GM23338 (cell line): ENCODE measurements around the gene MYT1. TPM values are rescaled to one million over a fixed set of nuclear protein-coding genes. Genes with fewer than 3 reads are reported as not detected.

Source experiments
- ATAC-seq: fragments of 200-7000 bp; cut with Tn5 transposase; 3 replicates; pipeline ENCODE4 v1.9.1; 2020
- DNase-seq: peaks from one replicate; pipeline ENCODE4 v3.0.0-alpha.2; 2015; ENCODE audit warnings: low spot score
- H2AFZ ChIP-seq: fragments of 200-600 bp; sonication (generic); 2 replicates; pipeline ENCODE4 v1.8.0; 2016; ENCODE audit warnings: antibody characterized with exemption, mild to moderate bottlenecking, moderate library complexity
- H3F3A ChIP-seq: fragments of 200-600 bp; sonication (generic); replicated peaks from 2 replicates; pipeline ENCODE4 v1.8.0; 2017; ENCODE audit warnings: antibody characterized with exemption, mixed run types, low read depth
- H3K27ac ChIP-seq: fragments of 200-600 bp; sonication (generic); 2 replicates; pipeline ENCODE4 v1.6.1; 2016; ENCODE audit warnings: low read depth
- H3K27me3 ChIP-seq: fragments of 200-600 bp; sonication (generic); 2 replicates; pipeline ENCODE4 v1.8.0; 2016; ENCODE audit warnings: mild to moderate bottlenecking, mixed run types, moderate library complexity; ENCODE audit not compliant: insufficient read depth
- H3K36me3 ChIP-seq: fragments of 200-600 bp; sonication (generic); 2 replicates; pipeline ENCODE4 v1.8.0; 2016; ENCODE audit warnings: mild to moderate bottlenecking; ENCODE audit not compliant: insufficient read depth
- H3K4me1 ChIP-seq: fragments of 200-600 bp; sonication (generic); 2 replicates; pipeline ENCODE4 v1.8.0; 2016; ENCODE audit warnings: mild to moderate bottlenecking, moderate library complexity; ENCODE audit not compliant: insufficient read depth
- H3K4me2 ChIP-seq: fragments of 200-600 bp; sonication (generic); 2 replicates; pipeline ENCODE4 v1.7.1; 2017; ENCODE audit warnings: mixed run types
- H3K4me3 ChIP-seq: fragments of 200-600 bp; sonication (generic); 2 replicates; pipeline ENCODE4 v1.6.1; 2016; ENCODE audit warnings: mixed run types
- H3K79me2 ChIP-seq: fragments of 200-600 bp; sonication (generic); replicated peaks from 2 replicates; pipeline ENCODE4 v1.8.0; 2017; ENCODE audit warnings: mild to moderate bottlenecking; ENCODE audit not compliant: insufficient read depth
- H3K9me2 ChIP-seq: fragments of 200-600 bp; sonication (generic); 2 replicates; pipeline ENCODE4 v1.8.0; 2017; ENCODE audit not compliant: insufficient read depth
- H4K20me1 ChIP-seq: fragments of 200-600 bp; sonication (generic); replicated peaks from 2 replicates; pipeline ENCODE4 v1.8.0; 2017; ENCODE audit warnings: mild to moderate bottlenecking; ENCODE audit not compliant: insufficient read depth
- H3K27ac Mint-ChIP-seq: 2 replicates; pipeline ENCODE4 v1.8.0; 2020; ENCODE audit warnings: inconsistent platforms, mild to moderate bottlenecking, moderate library complexity, mixed read lengths
- H3K27me3 Mint-ChIP-seq: 3 replicates; pipeline ENCODE4 v1.8.0; 2022; ENCODE audit warnings: low read depth, mild to moderate bottlenecking, moderate library complexity, mixed read lengths, inconsistent platforms; ENCODE audit not compliant: insufficient read depth, poor library complexity
- H3K36me3 Mint-ChIP-seq: 3 replicates; pipeline ENCODE4 v1.8.0; 2021; ENCODE audit warnings: low read depth, mild to moderate bottlenecking, inconsistent platforms, moderate library complexity, mixed read lengths
- H3K4me1 Mint-ChIP-seq: 3 replicates; pipeline ENCODE4 v1.8.0; 2020; ENCODE audit warnings: mild to moderate bottlenecking, inconsistent platforms, mixed read lengths
- H3K4me3 Mint-ChIP-seq: 3 replicates; pipeline ENCODE4 v1.8.0; 2021; ENCODE audit warnings: moderate library complexity, mild to moderate bottlenecking, inconsistent platforms, mixed read lengths
- H3K9me3 Mint-ChIP-seq: 3 replicates; pipeline ENCODE4 v1.8.0; 2020; ENCODE audit warnings: moderate library complexity, mild to moderate bottlenecking, inconsistent platforms, mixed read lengths
- CREB1 ChIP-seq: fragments of 250-450 bp; sonication (Bioruptor Pico); IDR thresholded peaks from 2 replicates; pipeline ENCODE4 v1.5.0; 2020; ENCODE audit warnings: low read depth, mild to moderate bottlenecking, moderate library complexity
- NANOG ChIP-seq: IDR thresholded peaks from 2 replicates; pipeline ENCODE4 v1.6.1; 2016; ENCODE audit warnings: antibody characterized with exemption, borderline replicate concordance
- POLR2AphosphoS5 ChIP-seq: IDR thresholded peaks from 2 replicates; pipeline ENCODE4 v1.6.1; 2016; ENCODE audit warnings: antibody characterized with exemption, low read depth
- REST ChIP-seq: IDR thresholded peaks from one replicate; pipeline ENCODE4 v1.6.1; 2018; ENCODE audit warnings: antibody characterized with exemption; ENCODE audit not compliant: unreplicated experiment
- STAT1 ChIP-seq: IDR thresholded peaks from one replicate; pipeline ENCODE4 v1.6.1; 2016; ENCODE audit warnings: antibody characterized with exemption; ENCODE audit not compliant: unreplicated experiment
- ZNF331 ChIP-seq: fragments of 250-450 bp; sonication (Bioruptor Pico); IDR thresholded peaks from 2 replicates; pipeline ENCODE4 v1.5.0; 2020; ENCODE audit warnings: low read depth, mild to moderate bottlenecking, moderate library complexity
- polyA plus RNA-seq: library from polyadenylated mRNA; unstranded; fragments of >200 nt; fragmentation: Nextera tagmentation; extraction: Ambion mirVana; gene quantifications from 2 replicates; pipeline ENCODE4 v1.2.1, GENCODE V29; 2016
- total RNA-seq: library from RNA; depleted of rRNA; stranded (reverse); fragments of >200 nt; shearing (Covaris generic); gene quantifications from 2 replicates; pipeline ENCODE4 v1.2.3, GENCODE V29; 2014
- TF ChIP-seq, protein P1 (sequence below): IDR thresholded peaks from 2 replicates; pipeline ENCODE4 v1.6.1; 2016; ENCODE audit warnings: antibody characterized with exemption
- TF ChIP-seq, protein P2 (sequence below): fragments of 250-450 bp; sonication (Bioruptor Pico); IDR thresholded peaks from 2 replicates; pipeline ENCODE4 v1.5.0; 2020; ENCODE audit warnings: mild to moderate bottlenecking, moderate library complexity

MYT1 gene
- total and polyA plus RNA-seq, 2 experiments from 2014 or later, result 0.83 to 1.6 TPM

GRCh38 chr20:64165866-64166600 lies 1.8 kb downstream of the MYT1 start:
- no peak for DNase-seq
- H3K27ac ChIP-seq, result no peak overlapping the region
- no peak for TF ChIP-seq POLR2AphosphoS5
- no peak for TF ChIP-seq CREB1 (CRISPR knock-in tag)
- TF ChIP-seq ZNF331, result no peak
- TF ChIP-seq, protein P1, sequence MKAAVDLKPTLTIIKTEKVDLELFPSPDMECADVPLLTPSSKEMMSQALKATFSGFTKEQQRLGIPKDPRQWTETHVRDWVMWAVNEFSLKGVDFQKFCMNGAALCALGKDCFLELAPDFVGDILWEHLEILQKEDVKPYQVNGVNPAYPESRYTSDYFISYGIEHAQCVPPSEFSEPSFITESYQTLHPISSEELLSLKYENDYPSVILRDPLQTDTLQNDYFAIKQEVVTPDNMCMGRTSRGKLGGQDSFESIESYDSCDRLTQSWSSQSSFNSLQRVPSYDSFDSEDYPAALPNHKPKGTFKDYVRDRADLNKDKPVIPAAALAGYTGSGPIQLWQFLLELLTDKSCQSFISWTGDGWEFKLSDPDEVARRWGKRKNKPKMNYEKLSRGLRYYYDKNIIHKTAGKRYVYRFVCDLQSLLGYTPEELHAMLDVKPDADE, result no peak
- TF ChIP-seq, protein P2, sequence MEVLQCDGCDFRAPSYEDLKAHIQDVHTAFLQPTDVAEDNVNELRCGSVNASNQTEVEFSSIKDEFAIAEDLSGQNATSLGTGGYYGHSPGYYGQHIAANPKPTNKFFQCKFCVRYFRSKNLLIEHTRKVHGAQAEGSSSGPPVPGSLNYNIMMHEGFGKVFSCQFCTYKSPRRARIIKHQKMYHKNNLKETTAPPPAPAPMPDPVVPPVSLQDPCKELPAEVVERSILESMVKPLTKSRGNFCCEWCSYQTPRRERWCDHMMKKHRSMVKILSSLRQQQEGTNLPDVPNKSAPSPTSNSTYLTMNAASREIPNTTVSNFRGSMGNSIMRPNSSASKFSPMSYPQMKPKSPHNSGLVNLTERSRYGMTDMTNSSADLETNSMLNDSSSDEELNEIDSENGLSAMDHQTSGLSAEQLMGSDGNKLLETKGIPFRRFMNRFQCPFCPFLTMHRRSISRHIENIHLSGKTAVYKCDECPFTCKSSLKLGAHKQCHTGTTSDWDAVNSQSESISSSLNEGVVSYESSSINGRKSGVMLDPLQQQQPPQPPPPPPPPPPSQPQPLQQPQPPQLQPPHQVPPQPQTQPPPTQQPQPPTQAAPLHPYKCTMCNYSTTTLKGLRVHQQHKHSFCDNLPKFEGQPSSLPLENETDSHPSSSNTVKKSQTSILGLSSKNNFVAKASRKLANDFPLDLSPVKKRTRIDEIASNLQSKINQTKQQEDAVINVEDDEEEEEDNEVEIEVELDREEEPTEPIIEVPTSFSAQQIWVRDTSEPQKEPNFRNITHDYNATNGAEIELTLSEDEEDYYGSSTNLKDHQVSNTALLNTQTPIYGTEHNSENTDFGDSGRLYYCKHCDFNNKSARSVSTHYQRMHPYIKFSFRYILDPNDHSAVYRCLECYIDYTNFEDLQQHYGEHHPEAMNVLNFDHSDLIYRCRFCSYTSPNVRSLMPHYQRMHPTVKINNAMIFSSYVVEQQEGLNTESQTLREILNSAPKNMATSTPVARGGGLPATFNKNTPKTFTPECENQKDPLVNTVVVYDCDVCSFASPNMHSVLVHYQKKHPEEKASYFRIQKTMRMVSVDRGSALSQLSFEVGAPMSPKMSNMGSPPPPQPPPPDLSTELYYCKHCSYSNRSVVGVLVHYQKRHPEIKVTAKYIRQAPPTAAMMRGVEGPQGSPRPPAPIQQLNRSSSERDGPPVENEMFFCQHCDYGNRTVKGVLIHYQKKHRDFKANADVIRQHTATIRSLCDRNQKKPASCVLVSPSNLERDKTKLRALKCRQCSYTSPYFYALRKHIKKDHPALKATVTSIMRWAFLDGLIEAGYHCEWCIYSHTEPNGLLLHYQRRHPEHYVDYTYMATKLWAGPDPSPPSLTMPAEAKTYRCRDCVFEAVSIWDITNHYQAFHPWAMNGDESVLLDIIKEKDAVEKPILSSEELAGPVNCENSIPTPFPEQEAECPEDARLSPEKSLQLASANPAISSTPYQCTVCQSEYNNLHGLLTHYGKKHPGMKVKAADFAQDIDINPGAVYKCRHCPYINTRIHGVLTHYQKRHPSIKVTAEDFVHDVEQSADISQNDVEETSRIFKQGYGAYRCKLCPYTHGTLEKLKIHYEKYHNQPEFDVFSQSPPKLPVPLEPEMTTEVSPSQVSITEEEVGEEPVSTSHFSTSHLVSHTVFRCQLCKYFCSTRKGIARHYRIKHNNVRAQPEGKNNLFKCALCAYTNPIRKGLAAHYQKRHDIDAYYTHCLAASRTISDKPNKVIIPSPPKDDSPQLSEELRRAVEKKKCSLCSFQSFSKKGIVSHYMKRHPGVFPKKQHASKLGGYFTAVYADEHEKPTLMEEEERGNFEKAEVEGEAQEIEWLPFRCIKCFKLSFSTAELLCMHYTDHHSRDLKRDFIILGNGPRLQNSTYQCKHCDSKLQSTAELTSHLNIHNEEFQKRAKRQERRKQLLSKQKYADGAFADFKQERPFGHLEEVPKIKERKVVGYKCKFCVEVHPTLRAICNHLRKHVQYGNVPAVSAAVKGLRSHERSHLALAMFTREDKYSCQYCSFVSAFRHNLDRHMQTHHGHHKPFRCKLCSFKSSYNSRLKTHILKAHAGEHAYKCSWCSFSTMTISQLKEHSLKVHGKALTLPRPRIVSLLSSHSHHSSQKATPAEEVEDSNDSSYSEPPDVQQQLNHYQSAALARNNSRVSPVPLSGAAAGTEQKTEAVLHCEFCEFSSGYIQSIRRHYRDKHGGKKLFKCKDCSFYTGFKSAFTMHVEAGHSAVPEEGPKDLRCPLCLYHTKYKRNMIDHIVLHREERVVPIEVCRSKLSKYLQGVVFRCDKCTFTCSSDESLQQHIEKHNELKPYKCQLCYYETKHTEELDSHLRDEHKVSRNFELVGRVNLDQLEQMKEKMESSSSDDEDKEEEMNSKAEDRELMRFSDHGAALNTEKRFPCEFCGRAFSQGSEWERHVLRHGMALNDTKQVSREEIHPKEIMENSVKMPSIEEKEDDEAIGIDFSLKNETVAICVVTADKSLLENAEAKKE (CRISPR knock-in tag), result no peak
- TF ChIP-seq NANOG, result no peak
- TF ChIP-seq STAT1, result no peak
- TF ChIP-seq REST, result no peak
- no peaks in the 10 kb centered on the region for H3K36me3 ChIP-seq
- ATAC-seq, result no peak
- Mint-ChIP-seq H3K27me3 (peaks cover 21% of the 10 kb centered on the region), H3K4me1 (peaks cover 49% of the 10 kb centered on the region), H3K9me3 (no peaks in the 10 kb centered on the region), H3K4me3 (no peak overlapping the region), H3K27ac (no peak overlapping the region), H3K36me3 (no peaks in the 10 kb centered on the region; the same call in 2 of the 3 replicates)
- H3F3A ChIP-seq, result no peaks in the 10 kb centered on the region
- H3K79me2 ChIP-seq, result no peaks in the 10 kb centered on the region
- peaks cover 36% of the 10 kb centered on the region for H3K4me1 ChIP-seq
- no peak overlapping the region for H3K4me2 ChIP-seq
- H4K20me1 ChIP-seq, result no peaks in the 10 kb centered on the region; the same call in 1 of the 2 replicates
- no peak overlapping the region for H2AFZ ChIP-seq
- no peaks in the 10 kb centered on the region for H3K9me2 ChIP-seq
- H3K4me3 ChIP-seq, result no peak overlapping the region
- peaks cover 20% of the 10 kb centered on the region for H3K27me3 ChIP-seq
